ENCODE results near the gene LMO1. TPM values are rescaled to one million over a fixed set of nuclear protein-coding genes. Genes with fewer than 3 reads are reported as not detected.

The LMO1 gene
- total RNA-seq, 1 donor: not detected

- Histone ChIP-seq H2AFZ (ENCODE audit: low read length) (peak overlapping the region; percentile 70), H3K4me2 (ENCODE audit: insufficient read depth, low read length) (peak overlapping the region; percentile 79), H3K36me3 (ENCODE audit: insufficient read depth, low read length) (no peaks in the 10 kb centered on the region), H3K4me1 (ENCODE audit: insufficient read depth, low read length) (peaks cover 17% of the 10 kb centered on the region), H3K4me3 (ENCODE audit: insufficient read depth, low read length) (peak overlapping the region; percentile 63), H3K79me2 (ENCODE audit: insufficient read depth, low read length) (no peaks in the 10 kb centered on the region), H3K9me3 (ENCODE audit: low read depth, low read length) (no peaks in the 10 kb centered on the region), H3K27ac (ENCODE audit: low read depth, low read length) (no peak overlapping the region), H3K27me3 (ENCODE audit: insufficient read depth, low read length) (peaks cover 65% of the 10 kb centered on the region), H4K20me1 (ENCODE audit: insufficient read depth, low read length) (peaks cover 3% of the 10 kb centered on the region)
- DNase-seq (ENCODE audit: insufficient read length, low spot score, missing footprints): peak; percentile 98
- TF ChIP-seq, protein P1, sequence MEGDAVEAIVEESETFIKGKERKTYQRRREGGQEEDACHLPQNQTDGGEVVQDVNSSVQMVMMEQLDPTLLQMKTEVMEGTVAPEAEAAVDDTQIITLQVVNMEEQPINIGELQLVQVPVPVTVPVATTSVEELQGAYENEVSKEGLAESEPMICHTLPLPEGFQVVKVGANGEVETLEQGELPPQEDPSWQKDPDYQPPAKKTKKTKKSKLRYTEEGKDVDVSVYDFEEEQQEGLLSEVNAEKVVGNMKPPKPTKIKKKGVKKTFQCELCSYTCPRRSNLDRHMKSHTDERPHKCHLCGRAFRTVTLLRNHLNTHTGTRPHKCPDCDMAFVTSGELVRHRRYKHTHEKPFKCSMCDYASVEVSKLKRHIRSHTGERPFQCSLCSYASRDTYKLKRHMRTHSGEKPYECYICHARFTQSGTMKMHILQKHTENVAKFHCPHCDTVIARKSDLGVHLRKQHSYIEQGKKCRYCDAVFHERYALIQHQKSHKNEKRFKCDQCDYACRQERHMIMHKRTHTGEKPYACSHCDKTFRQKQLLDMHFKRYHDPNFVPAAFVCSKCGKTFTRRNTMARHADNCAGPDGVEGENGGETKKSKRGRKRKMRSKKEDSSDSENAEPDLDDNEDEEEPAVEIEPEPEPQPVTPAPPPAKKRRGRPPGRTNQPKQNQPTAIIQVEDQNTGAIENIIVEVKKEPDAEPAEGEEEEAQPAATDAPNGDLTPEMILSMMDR (IDR thresholded peaks at IDR 0.05; ENCODE audit: extremely low read depth, low read depth, low read length): no peak
These were observed 1.0 kb downstream of the LMO1 start for GRCh38 chr11:8262552-8263108.

GRCh38 chr11:8261921-8262551 lies 1.6 kb downstream of the LMO1 start:
- peaks cover 59% of the 10 kb centered on the region for H3K27me3 ChIP-seq (ENCODE audit: insufficient read depth, low read length)
- peaks cover 3% of the 10 kb centered on the region for H4K20me1 ChIP-seq (ENCODE audit: insufficient read depth, low read length)
- H3K4me3 ChIP-seq (ENCODE audit: insufficient read depth, low read length): peak overlapping the region; percentile 63
- H3K79me2 ChIP-seq (ENCODE audit: insufficient read depth, low read length): no peaks in the 10 kb centered on the region
- H3K36me3 ChIP-seq (ENCODE audit: insufficient read depth, low read length): no peaks in the 10 kb centered on the region
- H3K4me2 ChIP-seq (ENCODE audit: insufficient read depth, low read length): peak overlapping the region; percentile 79
- DNase-seq (ENCODE audit: insufficient read length, low spot score, missing footprints): peak; percentile 73
- no peak overlapping the region for H3K27ac ChIP-seq (ENCODE audit: low read depth, low read length)
- H2AFZ ChIP-seq (ENCODE audit: low read length): no peak overlapping the region
- H3K9me3 ChIP-seq (ENCODE audit: low read depth, low read length): no peaks in the 10 kb centered on the region
- TF ChIP-seq, protein P1 (IDR thresholded peaks at IDR 0.05; ENCODE audit: extremely low read depth, low read depth, low read length): no peak
- H3K4me1 ChIP-seq (ENCODE audit: insufficient read depth, low read length): peaks cover 17% of the 10 kb centered on the region

GRCh38 chr11:8261291-8261690 lies 2.4 kb downstream of the LMO1 start:
- peaks cover 51% of the 10 kb centered on the region for H3K27me3 ChIP-seq (ENCODE audit: insufficient read depth, low read length)
- TF ChIP-seq, protein P1 (IDR thresholded peaks at IDR 0.05; ENCODE audit: extremely low read depth, low read depth, low read length): no peak

DNA sequence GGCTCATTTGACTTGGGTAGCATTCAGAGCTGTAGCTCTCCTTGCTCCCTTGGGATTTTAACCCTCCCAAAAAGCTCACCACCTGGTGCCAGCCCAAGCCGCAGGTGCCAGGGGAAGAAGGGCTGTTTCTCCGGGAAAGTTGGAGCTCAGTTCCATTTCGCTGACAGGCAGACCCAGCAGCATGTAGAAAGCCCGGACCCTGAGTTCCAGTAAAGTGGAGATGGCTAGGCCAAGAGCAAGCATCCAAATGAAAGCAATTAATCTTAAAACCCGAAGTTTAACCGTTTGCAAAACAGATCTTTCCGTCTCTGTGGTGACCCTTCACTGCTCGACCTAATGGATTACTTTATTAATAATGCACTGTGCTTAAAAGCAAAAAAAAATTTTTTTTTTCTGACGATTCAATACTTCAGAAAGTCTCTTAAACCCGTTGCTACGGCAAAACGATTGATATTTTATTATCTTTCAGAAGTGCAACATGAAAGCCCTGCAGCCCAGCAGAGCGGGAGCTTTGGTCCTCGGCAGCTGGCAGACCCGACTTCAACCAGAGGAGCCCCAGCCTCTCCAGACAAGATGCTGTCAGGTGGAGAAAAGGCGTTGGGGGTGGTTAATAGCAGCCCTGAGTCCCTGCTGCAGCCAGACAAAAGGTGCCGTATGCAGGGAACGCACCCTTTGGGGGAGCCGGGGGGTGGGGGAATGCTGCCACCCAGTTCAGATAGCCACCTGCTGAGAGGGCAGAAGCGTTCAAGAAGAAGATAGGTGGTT lies 3.3 kb downstream of the LMO1 start:
- Histone ChIP-seq H3K4me1 (ENCODE audit: insufficient read depth, low read length) (peaks cover 17% of the 10 kb centered on the region), H3K4me3 (ENCODE audit: insufficient read depth, low read length) (no peak overlapping the region), H3K27ac (ENCODE audit: low read depth, low read length) (no peak overlapping the region), H2AFZ (ENCODE audit: low read length) (no peak overlapping the region), H3K9me3 (ENCODE audit: low read depth, low read length) (no peaks in the 10 kb centered on the region), H3K4me2 (ENCODE audit: insufficient read depth, low read length) (no peak overlapping the region), H3K36me3 (ENCODE audit: insufficient read depth, low read length) (no peaks in the 10 kb centered on the region), H3K79me2 (ENCODE audit: insufficient read depth, low read length) (no peaks in the 10 kb centered on the region), H3K27me3 (ENCODE audit: insufficient read depth, low read length) (peaks cover 44% of the 10 kb centered on the region), H4K20me1 (ENCODE audit: insufficient read depth, low read length) (peaks cover 3% of the 10 kb centered on the region)
- peak; percentile 73 for DNase-seq (ENCODE audit: insufficient read length, low spot score, missing footprints)
- TF ChIP-seq, protein P1 (IDR thresholded peaks at IDR 0.05; ENCODE audit: extremely low read depth, low read depth, low read length): no peak

More at GRCh38 chr11:8261291-8261690, 2.4 kb downstream of the LMO1 start:
- H3K4me2 ChIP-seq (ENCODE audit: insufficient read depth, low read length): no peak overlapping the region
- H3K9me3 ChIP-seq (ENCODE audit: low read depth, low read length): no peaks in the 10 kb centered on the region
- no peak overlapping the region for H3K27ac ChIP-seq (ENCODE audit: low read depth, low read length)
- no peak for DNase-seq (ENCODE audit: insufficient read length, low spot score, missing footprints)
- H3K4me1 ChIP-seq (ENCODE audit: insufficient read depth, low read length): peaks cover 17% of the 10 kb centered on the region
- H3K36me3 ChIP-seq (ENCODE audit: insufficient read depth, low read length): no peaks in the 10 kb centered on the region
- no peak overlapping the region for H3K4me3 ChIP-seq (ENCODE audit: insufficient read depth, low read length)
- no peaks in the 10 kb centered on the region for H3K79me2 ChIP-seq (ENCODE audit: insufficient read depth, low read length)
- H4K20me1 ChIP-seq (ENCODE audit: insufficient read depth, low read length): peaks cover 3% of the 10 kb centered on the region
- no peak overlapping the region for H2AFZ ChIP-seq (ENCODE audit: low read length)

Data from osteoblast (primary cell).